Testis (tissue), 2 donors: ENCODE results near the gene CRADD.

Source experiments
- POLR2A ChIP-seq: fragments of 450-650 bp; IDR thresholded peaks from one replicate; pipeline ENCODE4 v1.6.1; 2017; ENCODE audit warnings: antibody characterized with exemption, mild to moderate bottlenecking, moderate library complexity
- TF ChIP-seq, protein P1 (sequence below), 3 experiments: fragments of 450-650 bp in 2 of 3; fragments of 200-600 bp in 1 of 3; sonication (generic) in 1 of 3; IDR thresholded peaks; one replicate each; pipeline ENCODE4 v1.5.1; 2016 to 2019; ENCODE audit warnings: antibody characterized with exemption in 3 of 3, mild to moderate bottlenecking in 2 of 3, moderate library complexity in 1 of 3

DNA sequence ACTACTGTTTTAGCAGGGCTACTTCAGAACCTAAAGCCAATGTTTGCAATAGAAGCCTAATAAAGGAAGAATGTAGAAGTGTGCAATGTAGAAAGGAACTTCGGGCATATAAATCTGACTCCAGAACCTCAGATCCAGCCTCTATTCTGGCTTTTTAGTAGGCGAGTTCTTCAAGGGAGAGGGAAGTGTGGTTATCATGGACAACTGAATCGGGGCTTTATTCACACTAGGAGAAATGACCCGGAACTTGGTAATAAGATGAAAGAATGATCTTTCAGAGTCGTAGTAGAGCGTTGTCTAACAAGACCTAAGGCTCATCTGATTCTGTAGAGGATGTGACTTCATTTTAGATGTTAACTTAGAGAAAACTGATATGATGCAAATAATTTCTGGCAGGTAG lies 72.9 kb downstream of the CRADD start:
- TF ChIP-seq, protein P1, sequence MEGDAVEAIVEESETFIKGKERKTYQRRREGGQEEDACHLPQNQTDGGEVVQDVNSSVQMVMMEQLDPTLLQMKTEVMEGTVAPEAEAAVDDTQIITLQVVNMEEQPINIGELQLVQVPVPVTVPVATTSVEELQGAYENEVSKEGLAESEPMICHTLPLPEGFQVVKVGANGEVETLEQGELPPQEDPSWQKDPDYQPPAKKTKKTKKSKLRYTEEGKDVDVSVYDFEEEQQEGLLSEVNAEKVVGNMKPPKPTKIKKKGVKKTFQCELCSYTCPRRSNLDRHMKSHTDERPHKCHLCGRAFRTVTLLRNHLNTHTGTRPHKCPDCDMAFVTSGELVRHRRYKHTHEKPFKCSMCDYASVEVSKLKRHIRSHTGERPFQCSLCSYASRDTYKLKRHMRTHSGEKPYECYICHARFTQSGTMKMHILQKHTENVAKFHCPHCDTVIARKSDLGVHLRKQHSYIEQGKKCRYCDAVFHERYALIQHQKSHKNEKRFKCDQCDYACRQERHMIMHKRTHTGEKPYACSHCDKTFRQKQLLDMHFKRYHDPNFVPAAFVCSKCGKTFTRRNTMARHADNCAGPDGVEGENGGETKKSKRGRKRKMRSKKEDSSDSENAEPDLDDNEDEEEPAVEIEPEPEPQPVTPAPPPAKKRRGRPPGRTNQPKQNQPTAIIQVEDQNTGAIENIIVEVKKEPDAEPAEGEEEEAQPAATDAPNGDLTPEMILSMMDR (IDR thresholded peaks at IDR 0.05): no peak
- no peak for TF ChIP-seq POLR2A
